NCI-H748 treated with DMSO at 0.1 percent for 48 hours (cell line): ENCODE data around the gene XRN1.
"Not testable (repeated sequence)": the region's sequence is repeated elsewhere in the genome, so short reads cannot be mapped to it uniquely, and the experiment has no call there.

ENCODE experiments used
- DNase-seq: peaks from one replicate; lab custom pipeline; 2025; lab: John Stamatoyannopoulos, UW

Gene XRN1

DNA sequence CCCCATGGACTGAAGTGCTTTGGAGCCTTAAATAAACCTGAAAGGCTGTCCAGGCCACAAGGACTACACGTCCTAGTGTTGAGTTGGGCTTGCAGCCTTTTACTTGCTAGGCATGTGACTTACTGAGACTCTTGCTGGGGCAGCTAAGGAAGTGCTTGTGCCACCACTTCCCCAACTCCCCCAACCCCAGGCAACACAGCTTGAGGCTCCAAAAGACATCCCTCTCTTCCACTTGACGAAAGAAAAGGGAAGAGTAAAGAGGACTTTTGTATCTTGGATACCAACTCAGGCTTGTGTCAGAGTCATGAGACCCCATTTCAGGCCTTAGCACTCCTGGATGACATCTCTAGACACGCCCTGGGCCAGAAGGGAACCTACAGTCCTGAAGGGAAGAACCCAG is 109.8 kb downstream of the XRN1 start:
- DNase-seq = no peak

DNA sequence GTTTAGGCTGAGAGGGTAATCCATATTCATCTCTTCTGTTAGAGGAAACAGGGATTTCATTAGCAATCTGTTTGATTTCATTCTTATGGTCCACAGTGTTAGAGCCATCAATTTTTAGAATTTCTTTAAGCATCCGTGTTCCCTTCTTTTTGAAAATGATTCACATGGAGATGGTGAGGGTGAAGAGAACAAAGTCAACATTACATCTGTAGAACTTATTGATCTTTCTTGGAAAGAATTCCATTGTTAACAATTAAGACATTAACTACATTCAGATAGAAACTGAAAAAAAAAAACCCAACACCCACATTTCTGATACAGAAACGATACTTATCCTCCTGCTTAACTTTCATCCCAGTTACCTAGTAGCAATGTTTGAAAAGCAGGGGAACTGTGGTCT is 115.4 kb downstream of the XRN1 start:
- no peak for DNase-seq

DNA sequence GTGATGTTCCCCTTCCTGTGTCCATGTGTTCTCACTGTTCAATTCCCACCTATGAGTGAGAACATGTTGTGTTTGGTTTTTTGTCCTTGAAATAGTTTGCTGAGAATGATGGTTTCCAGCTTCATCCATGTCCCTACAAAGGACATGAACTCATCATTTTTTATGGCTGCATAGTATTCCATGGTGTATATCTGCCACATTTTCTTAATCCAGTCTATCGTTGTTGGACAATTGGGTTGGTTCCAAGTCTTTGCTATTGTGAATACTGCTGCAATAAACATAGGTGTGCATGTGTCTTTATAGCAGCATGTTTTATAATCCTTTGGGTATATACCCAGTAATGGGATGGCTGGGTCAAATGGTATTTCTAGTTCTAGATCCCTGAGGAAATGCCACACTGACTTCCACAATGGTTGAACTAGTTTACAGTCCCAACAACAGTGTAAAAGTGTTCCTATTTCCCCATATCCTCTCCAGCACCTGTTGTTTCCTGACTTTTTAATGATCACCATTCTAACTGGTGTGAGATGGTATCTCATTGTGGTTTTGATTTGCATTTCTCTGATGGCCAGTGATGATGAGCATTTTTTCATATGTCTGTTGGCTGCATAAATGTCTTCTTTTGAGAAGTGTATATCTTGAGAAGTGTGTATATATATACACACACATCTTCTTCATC is 123.4 kb downstream of the XRN1 start:
- not testable (repeated sequence) for DNase-seq

DNA sequence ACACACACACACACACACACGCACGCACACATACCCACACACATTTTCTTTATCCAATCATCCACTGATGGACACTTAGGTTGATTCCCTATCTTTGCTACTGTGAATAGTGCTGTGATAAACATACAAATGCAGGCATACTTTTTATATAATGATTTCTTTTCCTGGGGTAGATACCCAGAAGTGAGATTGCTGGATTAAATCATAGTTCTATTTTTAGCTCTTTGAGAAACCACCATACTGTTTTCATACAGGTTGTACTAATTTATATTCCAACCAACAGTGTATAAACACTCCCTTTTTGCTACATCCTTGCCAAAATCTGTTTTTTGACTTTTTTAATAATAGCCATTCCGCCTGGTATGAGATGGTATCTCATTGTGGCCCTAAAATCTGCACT is 127.9 kb downstream of the XRN1 start:
- no peak for DNase-seq

DNA sequence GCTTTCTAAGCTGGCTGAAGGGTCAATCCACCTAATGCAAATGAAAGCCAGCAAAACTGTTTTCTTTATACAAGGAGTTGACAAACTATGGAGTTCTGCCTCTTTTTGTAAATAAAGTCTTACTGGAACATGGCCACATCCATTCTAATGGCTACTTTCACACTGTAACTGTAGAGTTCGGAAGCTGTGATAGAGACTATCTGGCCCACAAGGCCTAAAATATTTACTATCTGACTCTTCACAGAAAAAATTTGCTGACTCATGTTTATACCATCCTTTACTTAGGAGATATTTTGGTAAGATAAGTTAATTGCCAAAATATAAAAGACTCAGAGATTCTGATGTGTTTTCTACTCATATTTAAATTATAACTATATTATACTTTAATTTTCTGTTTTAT is 128.7 kb downstream of the XRN1 start:
- no peak for DNase-seq

DNA sequence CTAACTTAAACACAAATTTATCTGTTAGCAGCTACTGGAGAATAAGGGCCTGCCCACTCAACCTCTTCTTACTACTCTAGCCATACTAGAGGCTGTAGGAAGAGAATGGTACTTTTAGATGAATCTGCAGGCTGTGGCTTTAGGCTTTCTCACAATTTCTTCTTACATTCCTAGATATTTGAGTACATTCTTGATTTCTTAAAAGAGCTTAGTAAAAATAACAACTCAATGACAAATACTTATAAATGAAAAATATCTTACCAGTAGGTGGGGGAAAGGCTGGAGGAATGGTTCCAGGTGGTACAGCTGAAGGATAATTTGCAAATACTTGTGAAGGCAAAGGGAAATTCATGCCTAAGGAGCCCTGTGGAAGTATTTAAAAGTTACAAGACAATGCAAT is 129.5 kb downstream of the XRN1 start:
- no peak for DNase-seq

DNA sequence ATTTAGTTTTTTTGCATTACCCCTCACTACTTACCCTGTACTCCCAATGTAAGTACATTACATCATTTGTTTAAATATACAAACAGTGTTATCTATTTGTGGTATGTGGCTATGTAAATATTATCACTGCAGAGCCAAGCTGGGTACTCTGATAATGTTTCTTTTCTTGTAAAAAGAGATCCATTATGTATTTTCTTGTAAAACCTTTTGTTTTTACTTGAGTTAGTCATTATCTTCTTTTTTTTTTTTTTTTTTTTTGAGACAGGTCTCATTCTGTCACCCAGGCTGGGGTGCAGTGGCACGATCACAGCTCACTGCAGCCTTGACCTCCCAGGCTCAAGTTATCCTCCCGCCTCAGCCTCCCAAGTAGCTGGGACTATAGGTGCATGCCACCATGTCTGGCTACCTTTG is 131.9 kb downstream of the XRN1 start:
- not testable (repeated sequence) for DNase-seq

DNA sequence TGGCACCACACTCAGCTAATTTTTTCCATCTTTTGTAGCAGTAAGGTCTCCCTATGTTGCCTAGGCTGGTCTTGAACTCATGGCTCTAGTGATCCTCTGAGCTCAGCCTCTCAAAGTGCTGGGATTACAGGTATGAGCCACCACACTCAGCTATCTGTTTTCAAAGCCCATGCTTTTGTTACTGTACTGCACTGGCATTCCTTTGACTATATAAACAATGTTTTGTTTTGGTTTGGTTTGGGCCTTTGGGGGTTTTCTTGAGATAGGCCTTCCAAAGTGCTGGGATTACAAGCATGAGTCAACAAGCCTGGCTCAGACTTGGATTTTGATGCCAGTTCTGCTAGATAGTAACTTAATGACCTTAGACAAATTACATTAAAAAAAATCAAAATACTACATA is 132.8 kb downstream of the XRN1 start:
- DNase-seq = no peak

DNA sequence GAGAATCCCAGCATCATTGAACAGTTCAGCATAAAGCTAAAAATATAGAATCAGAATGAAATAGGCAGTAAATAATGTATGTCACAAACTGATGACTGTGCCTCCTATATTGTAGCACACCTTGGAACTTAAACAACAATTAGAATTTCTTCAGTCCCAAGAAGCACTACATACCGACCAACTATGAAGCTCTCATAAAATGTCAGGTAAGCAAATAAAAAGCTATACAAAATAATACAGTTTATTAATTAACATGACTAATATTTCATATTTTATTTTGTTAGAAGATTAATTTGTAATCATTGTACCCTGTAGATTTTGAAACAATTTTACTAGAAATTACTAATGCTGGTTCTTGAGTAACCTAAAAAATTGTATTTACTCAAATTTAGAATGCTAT is 137.4 kb downstream of the XRN1 start:
- no peak for DNase-seq

DNA sequence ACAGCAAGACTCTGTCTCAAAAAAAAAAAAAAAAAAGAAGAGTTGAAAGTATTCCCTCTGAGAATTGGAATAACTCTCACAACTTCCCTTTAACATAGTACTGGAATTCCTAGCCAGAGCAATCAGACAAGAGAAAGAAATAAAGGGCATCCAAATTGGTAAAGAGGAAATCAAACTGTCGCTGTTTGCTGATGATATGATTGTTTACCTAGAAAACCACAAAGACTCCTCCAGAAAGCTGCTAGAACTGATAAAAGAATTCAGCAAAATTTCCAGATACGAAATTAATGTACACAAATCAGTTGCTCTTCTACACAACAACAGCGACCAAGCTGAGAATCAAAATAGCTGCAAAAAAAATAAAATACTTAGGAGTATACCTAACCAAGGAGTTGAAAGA is 145.0 kb downstream of the XRN1 start:
- not testable (repeated sequence) for DNase-seq

DNA sequence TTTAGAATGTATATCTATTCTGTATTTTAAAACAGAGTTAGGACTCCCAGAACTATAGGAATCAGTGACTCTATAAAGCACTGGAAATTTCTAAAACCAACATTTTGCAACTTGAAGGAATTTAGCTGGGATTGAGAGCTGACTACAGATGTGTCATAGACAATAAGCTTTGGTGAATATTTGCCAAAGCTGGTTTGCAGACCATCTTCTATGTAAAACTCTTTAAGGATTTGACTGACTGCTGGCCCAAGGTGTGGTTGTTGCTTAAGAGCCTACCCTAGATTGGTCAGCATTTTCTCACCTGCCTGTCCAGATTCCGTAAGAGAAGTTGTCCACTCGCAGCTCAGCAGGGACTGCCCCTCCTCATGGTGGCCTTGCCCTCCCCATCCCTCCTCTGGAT is 149.2 kb downstream of the XRN1 start:
- no peak for DNase-seq

DNA sequence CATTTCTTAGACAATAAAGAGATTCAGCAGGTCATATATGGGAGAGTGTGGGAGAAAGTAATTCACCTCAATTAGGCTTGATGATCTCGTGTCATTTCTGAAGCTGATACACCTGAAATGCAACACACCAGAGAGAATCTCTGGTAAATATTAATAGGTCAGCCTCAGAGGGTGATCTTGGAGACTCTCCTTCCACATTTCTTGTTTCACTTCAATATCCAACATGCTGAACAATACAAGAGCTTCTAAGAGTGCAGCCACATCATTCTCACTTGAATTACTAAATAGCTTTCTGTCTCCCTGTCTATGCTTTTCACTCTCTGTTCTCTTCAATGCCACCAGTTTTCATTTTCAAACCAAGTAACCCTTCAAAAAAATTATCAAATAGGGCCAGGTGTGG is 151.3 kb downstream of the XRN1 start:
- DNase-seq = no peak

DNA sequence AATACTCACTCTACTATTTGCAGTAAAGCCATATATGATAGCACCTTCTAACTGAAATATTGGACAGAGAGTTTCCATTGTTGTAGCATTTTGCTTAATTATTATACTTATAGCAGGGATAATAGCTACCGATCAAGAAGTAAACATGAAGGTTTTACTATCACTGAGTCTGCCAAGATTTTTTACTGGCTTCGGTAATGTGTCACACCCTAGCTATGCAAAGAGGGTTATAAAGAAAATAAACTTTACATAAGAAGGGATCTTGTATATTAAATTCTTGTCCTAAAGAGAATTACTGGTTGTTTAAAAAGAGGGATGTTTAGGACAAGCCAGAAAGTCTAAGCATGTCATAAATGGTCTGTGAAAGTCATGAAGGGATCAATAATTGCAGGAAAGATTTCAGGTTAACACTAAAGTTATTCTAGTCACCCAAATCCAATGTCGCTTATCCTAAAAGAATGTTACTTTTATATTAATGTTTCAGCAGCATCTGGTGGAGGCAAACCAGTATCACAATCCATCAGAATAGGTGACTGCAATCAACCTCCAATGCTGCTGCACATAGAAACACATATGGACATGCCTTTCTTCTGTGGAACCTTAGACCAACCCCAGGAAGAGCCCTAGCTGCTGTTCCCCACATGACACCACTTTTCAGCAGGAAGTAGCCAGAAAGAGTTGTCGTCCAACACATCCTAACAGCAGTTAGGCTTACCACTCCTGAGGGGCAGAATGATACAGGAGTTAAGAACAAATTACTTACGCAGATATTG is 159.8 kb downstream of the XRN1 start:
- no peak for DNase-seq

DNA sequence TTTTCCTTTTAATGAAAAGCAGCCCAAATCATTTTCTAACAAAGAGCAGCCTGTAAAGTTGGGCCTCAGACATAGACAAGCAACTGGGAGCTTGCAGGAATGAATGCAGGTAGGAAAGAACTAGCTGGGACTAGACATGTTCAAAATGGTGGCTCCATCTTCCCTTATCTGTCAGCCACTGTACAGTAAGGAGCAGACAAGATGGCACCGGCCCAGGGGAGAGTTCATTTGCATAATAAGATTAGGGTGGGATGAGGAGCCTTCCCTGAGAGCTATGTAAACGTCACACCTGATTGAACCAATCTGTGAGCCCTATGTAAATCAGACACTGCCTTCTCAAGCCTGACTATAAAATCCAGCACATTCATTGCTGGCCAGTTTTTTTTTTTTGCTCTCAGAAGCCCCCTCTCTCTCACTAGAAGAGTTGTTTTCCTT is 162.7 kb downstream of the XRN1 start:
- DNase-seq = no peak

DNA sequence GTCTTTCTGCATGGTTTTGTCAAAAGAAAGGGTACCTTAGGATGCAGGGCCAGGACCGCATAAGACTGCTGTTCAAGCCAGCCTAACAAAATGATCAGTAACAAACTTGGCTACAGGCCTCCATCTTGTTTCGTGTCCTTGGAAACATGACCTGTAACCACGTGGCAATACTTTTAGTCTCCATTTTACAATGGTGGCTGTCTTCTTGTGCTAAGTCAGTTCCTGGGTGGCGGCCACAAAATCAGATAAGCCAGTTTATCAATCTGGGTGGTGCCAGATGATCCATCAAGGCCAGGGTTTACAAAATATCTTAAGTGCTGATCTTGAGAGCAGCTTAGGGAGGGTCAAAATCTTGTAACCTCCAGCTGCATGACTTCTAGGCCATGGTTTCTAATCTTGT is 165.3 kb downstream of the XRN1 start:
- DNase-seq = no peak

DNA sequence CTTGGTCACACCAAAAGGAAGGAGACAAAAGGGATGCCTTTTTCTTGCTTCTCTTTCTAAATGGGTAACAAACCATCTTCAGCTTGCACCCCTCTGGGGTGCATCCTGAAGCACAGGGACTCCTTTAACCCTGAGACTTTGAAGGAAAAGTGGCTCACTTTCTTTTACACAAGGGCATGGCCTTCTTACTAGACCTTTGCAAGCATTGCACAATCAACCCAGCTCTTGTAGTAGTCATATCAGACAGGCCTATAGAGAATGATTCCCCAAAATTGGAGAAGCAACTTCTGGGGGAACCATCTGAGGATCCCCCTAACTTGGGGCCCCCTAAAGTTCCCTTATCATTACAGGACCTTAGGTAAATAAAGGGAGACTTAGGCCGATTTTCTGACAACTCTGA is 166.4 kb downstream of the XRN1 start:
- DNase-seq = no peak

DNA sequence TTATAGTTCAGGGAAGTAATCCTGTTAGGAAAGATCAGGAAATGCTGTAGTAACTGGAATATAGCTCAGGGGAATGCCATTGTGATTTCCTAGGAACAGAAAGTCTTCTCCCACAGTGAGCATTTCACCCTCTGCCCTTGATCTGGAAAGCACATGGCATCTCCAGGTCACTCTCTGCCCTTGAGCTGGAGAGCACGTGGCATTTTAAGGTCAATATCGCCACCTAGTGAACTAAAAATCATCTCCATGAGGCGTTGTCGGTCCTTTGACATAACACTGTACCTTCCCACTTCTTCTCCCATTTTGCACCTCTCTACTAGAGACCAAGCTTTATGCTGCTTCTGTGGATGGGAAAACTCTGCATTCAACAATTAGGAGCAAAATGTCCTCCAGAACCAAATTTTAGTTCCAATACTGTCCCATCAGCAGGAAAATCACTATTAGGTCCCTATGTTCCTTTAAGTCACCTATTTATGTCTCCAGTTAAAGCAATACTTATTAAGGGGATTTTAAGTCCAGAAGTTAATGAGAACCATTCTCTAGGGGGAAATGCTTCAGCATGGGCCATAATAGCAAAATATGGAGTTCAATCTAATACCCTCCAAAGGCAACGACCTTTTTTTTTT is 167.8 kb downstream of the XRN1 start:
- DNase-seq = peak; percentile 32

DNA sequence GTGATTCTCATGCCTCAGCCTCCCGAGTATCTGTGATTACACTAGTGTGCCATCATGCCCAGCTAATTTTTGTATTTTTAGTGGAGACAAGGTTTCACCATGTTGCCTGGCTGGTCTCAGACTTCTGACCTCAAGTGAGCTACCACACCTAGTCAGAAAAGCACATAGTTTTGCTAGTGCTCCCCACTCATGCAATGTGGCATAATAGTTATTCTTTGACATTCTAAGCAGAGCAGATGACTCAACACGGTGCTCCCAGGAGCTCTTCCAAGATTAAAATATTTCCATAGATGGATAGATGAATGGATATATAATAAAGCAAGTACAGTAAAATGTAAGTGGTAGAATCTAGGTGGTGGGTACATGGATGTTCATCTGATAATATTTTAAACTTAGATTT is 169.4 kb downstream of the XRN1 start:
- no peak for DNase-seq

DNA sequence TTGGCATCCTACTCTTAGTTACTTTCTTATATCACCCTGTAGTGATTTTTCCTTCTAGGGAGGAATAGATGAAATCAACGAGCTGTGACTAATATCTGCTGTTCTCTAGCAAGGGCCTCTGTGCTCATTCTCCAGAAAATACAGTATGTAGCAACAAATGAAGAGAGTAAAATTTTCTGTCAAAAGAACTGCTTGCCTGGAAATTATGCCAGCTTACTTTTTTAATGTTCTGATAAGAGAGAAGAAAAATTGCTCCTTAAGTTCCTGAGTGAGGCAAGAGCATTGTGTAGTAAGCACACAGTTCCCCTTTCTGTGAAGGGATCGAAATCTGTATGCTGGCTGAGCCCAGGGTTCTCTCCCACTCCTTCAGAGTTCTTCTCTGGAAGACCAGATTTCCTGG is 171.1 kb downstream of the XRN1 start:
- DNase-seq = no peak

DNA sequence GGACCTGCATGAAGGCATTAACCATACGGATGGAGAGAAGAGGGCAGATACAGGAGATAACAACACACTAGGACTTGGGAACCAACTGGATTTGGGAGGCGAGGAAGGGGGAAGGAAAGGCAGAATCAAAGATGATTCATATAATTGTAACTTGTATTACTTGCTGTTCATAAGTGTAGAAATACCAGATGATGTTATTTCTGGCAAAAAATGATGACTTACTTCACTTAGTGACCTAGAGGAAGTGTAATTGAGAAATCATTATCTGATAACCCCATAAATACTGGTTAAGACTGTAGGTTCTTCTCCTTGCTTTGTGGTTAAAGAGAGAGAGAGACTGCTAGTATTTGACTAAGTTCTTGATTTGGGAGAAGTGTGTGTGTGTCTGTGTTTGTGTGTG is 172.0 kb downstream of the XRN1 start:
- DNase-seq = no peak

DNA sequence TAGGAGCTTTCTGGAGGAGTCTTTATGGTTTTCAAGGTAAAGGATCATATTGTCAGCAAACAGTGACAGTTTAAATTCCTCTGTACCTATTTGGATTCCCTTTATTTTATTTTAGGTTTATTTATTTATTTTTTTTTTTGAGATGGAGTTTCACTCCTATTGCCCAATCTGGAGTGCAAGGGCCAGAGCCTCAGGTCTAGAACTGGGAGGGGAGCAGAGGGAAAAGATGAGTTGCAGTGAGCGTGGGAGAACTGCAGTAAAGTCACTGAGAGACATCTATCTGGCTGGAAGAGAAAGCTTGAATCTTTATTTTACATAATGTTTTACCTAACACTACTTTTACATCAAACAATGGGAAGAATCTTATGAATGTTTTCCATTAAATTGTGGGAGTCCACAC is 172.9 kb downstream of the XRN1 start:
- DNase-seq = no peak

DNA sequence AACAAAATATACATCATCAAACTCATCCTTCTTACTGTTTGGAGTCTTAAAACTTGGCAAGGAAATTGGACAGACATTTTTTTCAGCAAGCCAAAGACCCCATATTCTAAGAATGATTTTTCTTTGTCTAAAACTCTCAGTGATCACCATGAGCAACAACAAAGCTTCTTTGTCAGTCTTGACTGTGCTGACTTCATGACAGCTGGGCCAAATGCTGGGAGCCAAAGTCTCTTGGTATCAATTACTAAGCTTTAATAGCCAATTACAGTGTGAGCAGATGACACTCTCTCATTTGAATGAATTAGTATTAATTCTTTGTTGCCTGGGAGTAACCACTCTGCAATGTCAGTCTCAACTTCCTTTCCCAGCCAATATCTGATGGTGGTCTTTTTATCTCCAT is 174.3 kb downstream of the XRN1 start:
- no peak for DNase-seq

DNA sequence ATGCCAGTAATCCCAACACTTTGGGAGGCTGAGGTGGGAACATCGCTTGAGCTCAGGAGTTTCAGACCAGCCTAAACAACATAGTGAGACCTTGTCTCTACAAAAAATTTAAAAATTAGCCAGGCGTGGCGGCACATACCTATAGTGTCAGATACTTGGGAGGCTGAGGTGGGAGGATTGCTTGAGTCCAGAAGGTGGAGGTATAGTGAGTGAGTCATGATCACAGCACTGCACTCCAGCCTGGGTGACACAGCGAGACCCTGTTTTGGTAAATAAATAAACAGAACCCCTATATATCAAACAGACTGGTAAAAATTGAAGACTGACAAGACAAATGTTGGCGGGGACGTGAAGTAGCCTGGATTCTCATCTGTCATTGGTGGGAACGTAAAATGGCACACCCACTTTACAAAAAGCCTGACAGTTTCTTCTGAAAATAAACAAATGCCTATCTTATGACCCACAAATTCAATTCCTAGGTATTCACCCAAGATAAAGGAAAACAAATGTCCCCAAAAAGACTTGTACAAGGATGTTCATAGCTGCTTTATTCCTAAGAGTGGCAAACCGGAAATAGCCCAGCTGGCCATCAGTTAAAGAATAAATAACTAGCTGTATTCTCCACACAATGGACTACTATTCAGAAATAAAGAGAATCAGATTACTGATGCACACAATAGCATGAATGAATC is 175.5 kb downstream of the XRN1 start:
- peak; percentile 17 for DNase-seq
